GM18868 (cell line): ENCODE results near the gene ELAPOR1.

Experiments
- ATAC-seq: cut with Tn5 transposase; IDR thresholded peaks from one replicate; pipeline ENCODE4 v1.9.1; 2021; ENCODE audit warnings: mild to moderate bottlenecking, moderate library complexity; ENCODE audit not compliant: unreplicated experiment

ELAPOR1 gene

GRCh38 chr1:109095631-109096030 lies 18.3 kb upstream of the ELAPOR1 start:
- no peak for ATAC-seq

GRCh38 chr1:109096120-109096519 lies 17.8 kb upstream of the ELAPOR1 start:
- no peak for ATAC-seq

GRCh38 chr1:109099938-109100773 lies 13.8 kb upstream of the ELAPOR1 start:
- ATAC-seq, result peak; percentile 89

GRCh38 chr1:109104364-109105151 lies 9.4 kb upstream of the ELAPOR1 start:
- ATAC-seq, result no peak

DNA sequence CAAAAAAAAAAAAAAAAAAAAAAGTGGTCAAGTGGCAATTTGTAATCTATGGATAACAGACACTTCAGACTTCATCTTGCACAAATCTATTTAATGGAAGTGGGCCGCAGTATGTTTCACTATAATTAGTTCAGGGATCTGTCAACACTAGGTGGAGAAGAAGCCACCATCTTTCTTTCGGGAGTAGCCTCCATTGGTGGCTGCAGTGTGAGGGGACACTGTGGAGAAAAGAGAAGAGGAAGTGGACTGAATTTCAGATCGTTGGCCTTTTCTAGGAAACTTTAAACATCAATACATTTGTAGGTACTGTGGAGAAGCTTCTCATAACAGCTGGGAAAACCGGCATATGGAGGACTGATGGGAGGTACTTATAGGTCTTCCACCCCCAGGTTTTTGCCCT lies 8.0 kb upstream of the ELAPOR1 start:
- ATAC-seq, result no peak

GRCh38 chr1:109107785-109108184 lies 6.1 kb upstream of the ELAPOR1 start:
- no peak for ATAC-seq

DNA sequence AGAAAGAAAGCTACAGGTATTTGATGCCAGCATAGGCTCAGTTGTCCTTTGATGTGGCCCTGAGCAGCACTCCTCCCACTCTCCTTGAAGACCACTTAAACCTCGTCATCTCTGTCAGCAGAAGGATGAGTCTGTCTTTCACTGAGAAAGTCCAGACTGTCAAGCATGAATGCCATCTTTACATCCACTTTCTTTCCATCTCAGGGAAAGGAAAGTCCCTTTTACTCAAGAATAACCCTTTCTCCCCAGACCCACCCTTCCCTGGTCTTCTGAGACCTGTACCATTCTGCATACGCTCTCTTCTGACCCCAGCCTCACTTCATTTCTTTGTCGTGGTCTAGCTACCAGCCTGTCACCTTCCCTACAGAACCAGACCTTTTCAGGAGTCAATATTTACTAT lies 4.0 kb upstream of the ELAPOR1 start:
- no peak for ATAC-seq

GRCh38 chr1:109111386-109112055 lies 2.4 kb upstream of the ELAPOR1 start:
- no peak for ATAC-seq

GRCh38 chr1:109112056-109112651 lies 1.8 kb upstream of the ELAPOR1 start:
- peak; percentile 37 for ATAC-seq

DNA sequence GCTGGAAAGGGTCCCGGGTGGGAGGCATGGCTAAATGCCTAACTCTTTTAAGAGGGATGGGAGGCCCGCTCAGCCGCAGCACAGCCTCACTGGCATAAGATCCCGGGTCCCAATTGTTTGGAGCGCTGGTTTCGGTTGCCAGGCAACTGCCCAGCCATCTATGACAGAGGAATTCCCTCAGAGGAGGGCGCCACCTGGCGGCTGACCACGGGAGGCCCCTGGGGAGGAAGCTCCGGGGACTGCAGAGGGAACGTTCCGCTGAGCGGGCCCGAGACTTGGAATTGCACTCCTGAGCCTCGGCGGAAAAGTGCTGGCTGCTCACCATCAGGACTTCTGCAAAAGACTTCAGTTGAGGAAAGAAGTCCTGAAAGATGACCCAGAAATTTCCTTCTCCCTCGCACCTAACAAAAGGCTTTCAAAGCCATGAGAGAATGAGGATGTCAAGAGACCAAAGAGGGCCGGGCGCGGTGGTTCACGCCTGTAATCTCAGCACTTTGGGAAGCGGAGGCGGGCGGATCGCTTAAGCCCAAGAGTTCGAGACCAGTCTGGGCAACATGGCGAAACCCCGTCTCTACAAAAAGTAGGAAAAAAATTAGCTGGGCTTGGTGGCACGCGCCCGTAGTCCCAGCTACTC lies 1.1 kb upstream of the ELAPOR1 start:
- peak; percentile 61 for ATAC-seq

DNA sequence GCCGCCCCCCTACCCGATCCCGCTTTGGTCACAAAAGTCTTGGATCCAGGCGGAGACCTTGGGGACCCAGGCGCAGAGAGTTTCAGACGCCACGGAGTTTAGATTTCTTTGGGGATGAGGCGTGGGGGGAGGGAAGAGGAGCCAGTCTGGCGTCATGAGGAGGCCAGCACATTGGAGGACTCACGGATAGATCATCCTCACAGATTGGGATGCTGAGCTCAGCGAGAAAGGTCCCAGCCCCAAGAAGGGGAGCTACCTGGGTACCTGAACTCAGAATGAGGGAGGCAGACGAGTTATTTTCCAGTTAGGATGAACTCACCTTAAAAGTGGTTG lies 393 bp downstream of the ELAPOR1 start:
- no peak for ATAC-seq

DNA sequence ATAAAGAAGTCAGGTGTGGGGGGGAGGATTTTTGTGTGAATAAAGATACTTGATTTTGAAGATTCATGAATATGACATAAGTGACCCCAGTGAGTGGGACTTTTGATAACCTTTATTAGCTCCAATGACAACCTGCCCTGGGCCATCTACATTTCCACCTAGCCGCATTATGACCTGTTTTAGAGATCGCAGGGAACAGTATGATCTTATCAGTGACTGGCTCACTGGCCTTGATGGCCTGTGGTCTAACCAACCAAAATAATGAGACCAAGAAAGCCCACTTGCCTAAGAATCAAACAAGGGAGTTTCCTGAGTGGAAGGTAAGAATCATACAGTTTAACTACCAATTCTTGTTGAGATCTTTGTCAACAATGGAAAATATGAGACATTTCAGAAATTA lies 1.8 kb downstream of the ELAPOR1 start:
- no peak for ATAC-seq

- ATAC-seq, result no peak
Observed at GRCh38 chr1:109116286-109116685, 2.4 kb downstream of the ELAPOR1 start.

GRCh38 chr1:109118089-109118488 lies 4.2 kb downstream of the ELAPOR1 start:
- no peak for ATAC-seq

DNA sequence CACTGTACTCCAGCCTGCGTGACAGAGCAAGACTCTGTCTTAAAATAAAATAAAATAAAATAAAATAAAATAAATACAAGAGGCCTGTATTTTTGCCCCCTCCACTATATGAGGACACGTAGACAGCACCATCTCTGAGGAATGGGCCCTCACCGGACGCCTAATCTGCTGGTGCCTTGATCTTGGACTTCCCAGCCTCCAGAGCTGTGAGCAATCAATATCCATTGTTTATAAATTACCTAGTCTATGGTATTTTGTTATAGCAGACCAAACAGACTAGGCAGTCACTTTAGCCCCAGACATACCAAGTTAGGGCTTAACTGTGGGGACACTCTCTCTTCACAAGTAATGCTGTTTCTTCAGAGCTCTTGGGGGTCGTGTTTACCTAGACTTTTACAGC lies 6.4 kb downstream of the ELAPOR1 start:
- no peak for ATAC-seq

DNA sequence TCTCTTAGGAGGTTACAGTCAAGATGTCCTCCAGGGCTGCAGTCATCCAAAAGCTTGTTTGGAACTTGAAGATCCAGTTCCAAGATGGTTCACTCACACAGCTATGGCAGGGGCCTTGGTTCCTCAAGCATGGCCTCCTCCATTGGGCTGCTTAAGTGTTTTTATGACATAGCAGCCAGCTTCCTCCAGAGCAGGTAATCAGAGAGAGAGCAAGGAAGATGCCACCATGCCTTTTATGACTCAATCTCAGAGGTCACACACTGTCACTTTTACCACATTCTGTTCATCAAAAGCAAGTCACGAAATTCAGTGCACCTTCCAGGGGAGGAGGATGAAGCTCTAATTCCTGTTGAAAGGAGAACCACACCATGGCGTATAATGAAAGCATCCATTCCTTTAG lies 17.1 kb downstream of the ELAPOR1 start:
- no peak for ATAC-seq

DNA sequence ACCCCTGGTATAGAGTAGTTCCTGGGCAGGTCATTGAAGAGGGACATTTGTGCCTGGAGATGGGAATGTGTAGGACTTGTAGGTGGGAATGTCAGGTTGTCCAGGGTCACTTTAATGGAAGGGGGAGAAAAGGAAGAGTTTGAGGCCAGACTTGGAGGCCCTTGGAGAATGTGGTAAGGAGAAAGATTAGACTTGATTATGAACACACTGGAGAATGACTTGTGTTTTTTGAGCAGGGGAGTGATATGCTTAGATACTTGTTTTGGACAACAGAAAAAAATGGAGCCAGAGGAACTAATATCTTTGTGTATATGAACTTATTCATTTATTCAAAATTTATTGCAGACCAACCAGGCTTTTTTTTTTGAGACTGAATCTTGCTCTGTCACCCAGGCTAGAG lies 17.9 kb downstream of the ELAPOR1 start:
- no peak for ATAC-seq

DNA sequence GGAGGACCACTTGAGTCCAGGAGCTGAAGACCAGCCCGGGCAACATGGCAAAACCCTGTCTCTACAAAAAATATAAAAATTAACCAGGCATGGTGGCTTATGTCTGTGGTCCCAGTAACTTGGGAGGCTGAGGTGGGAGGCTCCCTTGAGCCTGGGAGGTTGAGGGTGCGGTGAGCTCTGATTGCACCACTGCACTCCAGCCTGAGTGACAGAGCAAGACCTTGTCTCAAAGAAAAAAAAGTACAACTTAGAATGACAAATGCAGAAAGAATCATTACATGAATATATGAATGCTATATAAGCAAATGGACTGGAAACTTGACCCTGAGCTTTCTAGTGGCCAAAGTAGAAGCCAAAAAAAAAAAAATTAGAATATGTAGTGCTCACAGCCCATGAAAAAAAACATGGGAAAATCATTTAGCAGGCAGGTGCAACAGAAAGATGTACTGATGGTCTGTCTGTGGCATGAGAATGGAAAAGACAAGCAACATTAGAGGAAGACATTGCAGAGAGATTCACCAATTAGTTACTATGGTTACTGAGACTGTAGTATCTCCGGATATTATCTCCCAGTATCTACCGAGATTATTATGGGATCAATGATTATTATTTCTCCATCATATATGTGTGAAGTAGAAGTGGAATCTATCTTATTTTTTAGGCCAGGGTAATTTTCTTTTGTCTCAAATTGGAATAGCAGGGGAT lies 19.2 kb downstream of the ELAPOR1 start:
- no peak for ATAC-seq

- peak; percentile 77 for ATAC-seq
Observed at GRCh38 chr1:109133815-109134214, 19.9 kb downstream of the ELAPOR1 start.

GRCh38 chr1:109134423-109134822 lies 20.5 kb downstream of the ELAPOR1 start:
- ATAC-seq, result peak; percentile 63
